NCI-H1930 (cell line): ENCODE results near the gene AGPAT3.

ENCODE experiments used
- DNase-seq, 2 experiments: peaks; one replicate each; lab custom pipeline; 2025; lab: John Stamatoyannopoulos, UW

AGPAT3 gene

DNA sequence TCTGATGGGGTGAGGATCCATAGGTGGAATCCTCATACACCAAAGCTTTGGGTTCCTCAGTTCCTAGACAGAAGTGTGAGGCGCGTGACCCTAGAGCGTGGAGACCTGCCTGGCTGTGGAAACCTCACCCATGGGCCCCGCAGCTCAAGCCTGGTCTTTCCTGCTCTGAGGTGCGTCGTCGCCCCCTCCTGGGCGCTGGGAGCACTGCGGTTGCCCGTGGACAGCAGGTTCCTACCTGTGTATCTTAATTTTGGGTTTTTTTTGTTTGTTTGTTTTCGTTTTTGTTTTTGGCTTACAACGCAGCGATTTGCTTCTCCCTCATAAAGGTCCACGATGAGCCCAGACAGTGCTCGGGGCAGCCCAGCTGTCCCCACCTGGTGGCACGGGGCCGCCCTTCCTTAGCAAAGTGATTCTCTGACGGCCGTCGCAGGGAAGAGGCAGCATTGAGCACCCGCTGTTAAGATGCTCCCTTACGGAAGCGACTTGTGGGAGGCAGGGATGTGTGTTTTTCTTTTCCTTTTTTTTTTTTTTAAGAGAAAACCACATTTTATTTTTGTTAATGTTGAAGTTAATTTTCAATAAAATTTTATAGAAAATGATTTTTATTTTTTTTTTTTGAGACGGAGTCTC is 110.6 kb downstream of the AGPAT3 start:
- peak in 1 of 2 experiments; percentile 32 for DNase-seq

DNA sequence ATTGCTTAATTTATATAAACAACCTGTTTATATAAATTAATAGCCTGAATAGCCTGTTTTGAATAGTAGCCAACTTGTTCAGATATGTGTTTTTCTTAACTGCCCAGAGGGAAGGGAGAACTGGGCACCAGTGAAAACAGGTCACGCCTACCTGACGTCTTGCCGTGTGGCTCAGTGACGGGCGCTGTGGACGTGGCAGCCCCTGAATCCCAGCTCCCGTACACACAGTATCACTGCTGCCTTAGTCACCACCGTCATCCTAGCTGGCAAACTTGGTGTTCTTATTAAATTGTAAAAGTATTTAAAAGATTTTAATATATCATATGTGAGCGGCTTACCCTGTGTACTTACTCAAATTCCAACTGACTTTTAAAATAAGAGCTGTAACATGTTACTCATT is 111.6 kb downstream of the AGPAT3 start:
- no peak for DNase-seq

- DNase-seq, result no peak
Observed at GRCh38 chr21:43978060-43978459, 113.0 kb downstream of the AGPAT3 start.

DNA sequence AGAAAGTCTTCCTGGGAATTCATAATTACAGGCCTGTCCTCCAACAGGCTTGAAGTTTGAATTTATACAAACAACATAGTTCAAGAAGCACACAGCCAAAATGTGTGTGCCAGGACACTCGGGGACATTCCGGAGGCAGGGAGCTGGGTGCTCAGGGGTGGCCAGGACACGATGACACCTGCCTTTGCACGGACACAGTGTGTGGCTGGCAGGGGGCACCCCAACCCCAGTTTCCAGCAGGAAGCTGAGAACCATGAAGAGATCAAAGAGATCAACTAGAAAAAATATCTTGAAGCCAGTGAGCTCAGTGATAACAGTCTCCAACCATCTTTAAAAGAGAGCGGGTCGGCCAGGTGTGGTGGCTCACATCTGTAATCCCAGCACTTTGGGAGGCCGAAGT is 114.6 kb downstream of the AGPAT3 start:
- DNase-seq, result no peak

DNA sequence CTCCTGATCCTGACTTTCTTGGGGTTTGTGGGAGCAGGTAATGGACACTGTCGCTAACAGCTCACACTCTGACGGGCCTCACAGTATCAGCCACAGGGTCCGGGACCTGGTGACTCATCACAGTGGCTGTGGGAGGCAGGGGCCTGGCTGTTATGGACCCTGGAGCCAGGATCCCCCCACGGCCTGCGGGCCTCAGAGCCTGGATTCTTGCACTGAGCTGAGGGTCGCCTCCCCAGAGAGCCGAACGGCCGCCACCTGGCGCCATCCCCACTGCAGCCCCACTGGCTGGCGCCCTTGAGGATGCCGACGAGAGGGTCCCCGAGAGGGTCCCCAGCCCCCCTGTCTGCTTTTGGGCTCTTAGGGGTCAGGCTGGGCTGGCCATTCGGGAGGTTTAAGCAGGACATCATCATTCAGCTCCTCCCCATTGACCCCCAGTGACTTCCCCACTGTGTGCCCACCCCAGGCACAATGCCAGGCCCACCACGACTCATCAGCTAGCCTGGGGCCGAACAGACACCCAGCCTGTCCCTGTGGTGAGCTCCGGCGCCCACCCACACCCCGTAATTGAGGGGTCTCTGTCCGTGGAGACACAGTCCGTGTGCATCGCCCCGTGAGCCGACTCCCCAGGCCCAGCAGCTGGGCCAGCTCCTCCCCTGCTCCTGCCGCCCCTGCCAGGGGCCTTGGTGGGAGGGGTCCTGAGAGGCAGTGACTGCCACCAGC is 116.3 kb downstream of the AGPAT3 start:
- DNase-seq, result no peak

- DNase-seq, result no peak
Observed at GRCh38 chr21:43981871-43982210, 116.8 kb downstream of the AGPAT3 start.

- no peak for DNase-seq
Observed at GRCh38 chr21:43982489-43983078, 117.6 kb downstream of the AGPAT3 start.

DNA sequence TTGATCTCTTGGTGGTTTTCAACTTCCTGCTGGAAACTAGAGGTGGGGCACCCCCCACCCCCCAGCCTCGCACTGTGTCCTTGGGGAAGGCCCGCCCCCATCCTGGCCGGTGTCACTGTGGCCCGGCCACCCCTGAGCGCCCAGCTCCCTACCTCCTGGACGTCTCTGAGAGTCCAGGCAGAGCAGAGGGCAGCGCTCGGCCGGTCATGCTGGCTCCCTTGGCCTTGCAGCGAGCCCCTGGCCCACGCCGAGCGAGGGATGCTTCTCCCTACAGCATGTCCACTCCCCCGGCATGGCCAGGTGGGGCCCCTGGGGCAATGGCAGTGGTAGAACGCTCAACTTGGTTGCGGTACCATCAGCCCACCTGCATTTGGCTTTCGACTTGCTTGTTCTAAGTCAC is 118.4 kb downstream of the AGPAT3 start:
- no peak for DNase-seq

DNA sequence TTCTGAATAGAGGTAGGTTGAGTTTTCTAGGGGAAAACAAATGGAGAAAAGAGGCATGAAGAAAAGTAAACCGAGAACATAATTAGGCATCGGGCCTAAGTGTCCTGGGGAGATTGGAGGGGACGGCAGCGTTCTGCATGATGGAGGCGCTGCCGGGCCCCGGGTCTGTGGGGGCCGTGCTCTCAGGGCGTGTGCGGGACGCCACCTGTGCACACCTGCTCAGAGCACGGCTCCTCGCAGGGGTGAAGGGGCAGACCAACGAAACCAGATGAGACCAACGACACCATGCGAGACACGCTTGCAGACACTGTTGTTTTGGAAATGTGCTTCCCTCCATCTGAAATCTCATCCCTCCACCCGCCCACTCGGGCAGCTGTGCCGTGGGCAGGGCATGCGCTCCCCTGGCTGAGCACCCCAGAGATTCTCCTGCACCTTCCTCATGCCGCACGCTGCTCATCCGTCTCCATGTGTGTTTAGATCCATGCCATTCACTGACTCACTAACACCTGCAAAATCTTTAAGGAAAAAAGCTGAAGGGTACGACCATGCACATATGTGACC is 118.9 kb downstream of the AGPAT3 start:
- DNase-seq, result no peak

- no peak for DNase-seq
Observed at GRCh38 chr21:43984905-43985689, 120.1 kb downstream of the AGPAT3 start.

GRCh38 chr21:43985690-43986251 is 120.7 kb downstream of the AGPAT3 start:
- DNase-seq, result no peak

DNA sequence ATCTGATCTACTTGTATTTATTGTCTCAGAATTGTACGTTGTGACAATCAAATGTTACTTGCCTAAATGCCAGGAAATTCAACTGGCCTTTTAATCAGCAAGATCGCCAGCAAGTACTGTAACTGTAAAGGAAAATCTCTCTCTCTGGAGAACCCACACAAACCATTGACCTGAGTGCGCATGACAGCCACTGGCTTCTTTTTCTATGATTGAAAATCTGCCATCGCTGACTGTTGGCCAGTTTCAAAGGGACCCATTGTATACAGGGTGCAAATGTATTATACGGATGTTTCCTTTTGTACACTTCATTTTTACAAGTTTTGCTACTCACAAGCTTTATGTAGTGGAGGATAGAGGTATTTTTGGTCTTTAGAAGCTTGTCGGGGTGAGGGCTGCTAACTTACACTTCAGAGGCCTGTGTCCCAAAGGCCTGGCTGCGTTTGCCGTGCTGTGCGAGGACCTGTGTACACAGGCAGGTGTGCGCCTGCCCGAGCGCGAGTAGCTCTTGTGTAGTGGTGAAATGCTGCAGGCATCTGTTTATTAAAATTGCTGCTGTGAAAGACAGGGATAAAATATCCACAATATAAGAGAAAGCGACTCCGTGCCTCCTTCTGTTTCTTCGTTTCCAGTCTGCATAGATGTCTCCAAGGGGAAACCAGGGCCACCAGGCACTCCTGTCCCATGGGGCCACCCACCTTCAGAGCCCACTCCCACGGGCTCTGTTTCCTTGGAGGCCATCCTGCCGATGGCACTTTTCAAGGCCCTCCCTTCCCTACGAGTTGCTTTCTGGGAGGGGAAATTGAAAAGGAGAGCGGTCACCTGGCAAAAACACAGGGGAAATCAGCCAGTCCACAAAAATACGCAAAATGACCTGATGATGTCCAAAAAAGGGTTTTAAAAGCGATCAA is 121.8 kb downstream of the AGPAT3 start:
- no peak for DNase-seq

- no peak for DNase-seq
Observed at GRCh38 chr21:43987509-43987908, 122.5 kb downstream of the AGPAT3 start.

DNA sequence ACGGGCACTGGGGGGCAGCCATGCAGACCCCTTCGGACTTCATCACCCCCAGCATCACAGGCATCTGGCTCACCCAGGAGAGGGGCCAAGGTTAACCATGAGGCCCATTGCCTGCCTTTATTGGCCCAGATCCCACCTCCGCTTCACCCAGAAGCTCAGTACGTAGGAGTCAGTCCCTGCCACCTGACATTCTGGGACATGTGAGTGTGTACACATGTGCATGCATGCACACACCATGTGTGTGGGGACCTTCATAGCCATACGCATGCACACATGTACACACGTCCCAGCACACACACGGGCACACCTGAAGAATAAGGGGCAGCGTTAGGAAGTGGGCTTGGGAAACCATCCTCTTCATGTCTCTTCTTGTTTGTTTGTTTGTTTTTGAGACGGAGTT is 123.0 kb downstream of the AGPAT3 start:
- DNase-seq, result no peak

- no peak for DNase-seq
Observed at GRCh38 chr21:43988506-43989230, 123.6 kb downstream of the AGPAT3 start.

GRCh38 chr21:43989401-43989800 is 124.4 kb downstream of the AGPAT3 start:
- DNase-seq, result no peak

DNA sequence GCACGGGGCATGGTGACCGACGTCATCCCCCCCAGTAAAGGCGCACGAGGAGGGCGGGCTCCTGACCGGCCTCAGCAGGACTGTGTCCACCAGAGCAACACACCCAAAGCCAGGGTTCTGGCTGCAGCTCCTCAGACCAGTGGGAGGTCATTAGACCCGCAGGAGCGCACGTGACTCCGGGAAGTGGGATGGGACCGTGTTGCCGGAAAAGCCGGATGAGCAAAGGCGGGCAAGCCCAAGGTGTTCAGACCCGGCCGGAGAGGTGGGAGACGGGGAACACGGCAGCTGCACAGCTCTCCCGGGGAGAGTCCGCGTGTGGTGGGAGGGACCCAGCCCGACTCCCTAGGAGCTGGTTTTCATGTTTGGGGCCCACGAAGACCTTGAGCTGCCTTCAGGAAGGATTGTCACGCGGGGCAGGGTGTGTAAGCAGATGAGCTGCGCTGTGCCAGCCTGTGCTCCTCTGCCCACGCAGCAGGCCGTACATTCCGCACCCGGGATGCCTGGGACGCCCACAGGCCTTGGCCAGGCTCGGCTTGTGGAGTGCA is 126.5 kb downstream of the AGPAT3 start:
- DNase-seq, result no peak

GRCh38 chr21:43992121-43992520 is 127.1 kb downstream of the AGPAT3 start:
- DNase-seq, result no peak

- DNase-seq, result no peak
Observed at GRCh38 chr21:43993420-43993934, 128.5 kb downstream of the AGPAT3 start.

DNA sequence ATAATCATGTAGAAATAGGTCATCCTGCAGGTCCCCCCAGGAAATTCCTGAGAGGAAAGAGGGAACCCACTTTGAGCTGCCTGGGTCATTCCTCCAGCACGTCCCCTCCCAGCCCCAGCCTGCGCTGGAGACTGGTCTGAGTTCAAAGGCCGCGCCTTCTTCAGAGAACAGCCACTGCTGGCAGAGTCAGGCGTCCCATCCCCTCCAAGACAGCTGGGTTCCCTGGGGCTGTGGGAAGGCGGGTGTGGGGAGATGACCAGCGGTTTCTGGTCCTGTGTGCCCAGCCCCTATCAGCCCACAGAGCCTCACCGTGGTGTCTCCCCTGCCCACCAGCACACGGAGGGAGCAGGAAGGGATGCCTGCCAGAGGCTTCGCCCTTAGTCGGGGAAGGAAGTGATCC is 129.1 kb downstream of the AGPAT3 start:
- DNase-seq, result no peak
